Pancreas (tissue), 10 donors: ENCODE results near the gene SDK1. TPM values are rescaled to one million over a fixed set of nuclear protein-coding genes. Genes with fewer than 3 reads are reported as not detected.

Source experiments
- ATAC-seq, 4 donors: fragments of 200-7000 bp; cut with Tn5 transposase; one replicate each; pipeline versions ENCODE4 v1.8.0 to v1.9.1; 2020; ENCODE audit warnings: mild to moderate bottlenecking in 4 of 4, moderate library complexity in 4 of 4
- DNase-seq, 6 donors: peaks; one replicate each; pipeline ENCODE4 v3.0.0-alpha.2; 2020
- FAIRE-seq: peaks from 2 replicates; lab custom pipeline; 2012; peaks lifted over from hg19 to GRCh38; lab: Jason Lieb, UNC
- H3K27ac ChIP-seq, 4 donors: fragments of 200-600 bp; sonication (generic); 1 replicate in 3 of 4; 2 replicates in 1 of 4; pipeline versions ENCODE4 v1.5.0 to v1.8.0; 2020
- H3K27me3 ChIP-seq, 4 donors: fragments of 200-600 bp; one replicate each; pipeline ENCODE4 v1.8.0; 2021
- H3K36me3 ChIP-seq, 3 donors: fragments of 200-600 bp; sonication (generic) in 1 of 3; one replicate each; pipeline versions ENCODE4 v1.5.0 to v1.8.0; 2020 to 2021
- H3K4me1 ChIP-seq, 3 donors: fragments of 200-600 bp; one replicate each; pipeline ENCODE4 v1.8.0; 2021
- H3K4me3 ChIP-seq, 4 donors: fragments of 200-600 bp; sonication (generic) in 2 of 4; one replicate each; pipeline versions ENCODE4 v1.5.0 to v1.8.0; 2020 to 2021
- H3K9me3 ChIP-seq, 4 donors: fragments of 200-600 bp; one replicate each; pipeline ENCODE4 v1.8.0; 2021
- WGBS, 2 donors: extraction: QIAGEN DNeasy Blood & Tissue Kit; methylation state at CpG; one replicate each; pipeline ENCODE4 v1.1.7; 2013; 5-methylcytosine and 5-hydroxymethylcytosine counted together
- intact Hi-C, 3 donors: fragments of 100-400 bp; cut with DNase I; formaldehyde crosslinking; loops; one replicate each; pipeline versions ENCODE4 v1.11.1 to v1.14.2; 2022
- polyA plus RNA-seq, 2 donors: library from polyadenylated mRNA; stranded (reverse); fragments of 200-250 nt; gene quantifications; one replicate each; pipeline ENCODE4 v1.2.3, GENCODE V29; 2013
- total RNA-seq, 6 donors: library from RNA; stranded (reverse); fragmentation: NEBNext Ultra II Directional in 4 of 6; extraction: Animal tissue kit (Norgen Biotek cat#: 25700) in 4 of 6; gene quantifications; one replicate each; pipeline versions ENCODE4 v1.2.1 to v1.2.4, GENCODE V29; 2021 to 2023
- TF ChIP-seq, protein P1 (sequence below), 4 donors: fragments of 200-600 bp; sonication (generic) in 3 of 4; IDR thresholded peaks; one replicate each; pipeline versions ENCODE4 v1.5.0 to v1.8.0; 2021; ENCODE audit warnings: antibody characterized with exemption in 4 of 4
- donor health status: healthy with polysubstance abuse.
- donor health status: DM: no; HTN: no; CAD: no; lungs with moderate emphysema.
- donor health status: DM: no; HTN: no; CAD: no.
- donor health status: control.
- donor health status: control.
- donor health status: Bipolar disorder and iron deficiency.
- donor health status: DM: yes; HTN: yes; CAD: no.
- donor health status: DM: no; HTN: no; CAD: no.
- donor health status: DM: no; HTN: no; CAD: no.
- donor health status: DM: yes; HTN: yes; CAD: no.

Gene SDK1
- total and polyA plus RNA-seq, 8 donors: 10.8 to 30.8 (median 19.8) TPM

DNA sequence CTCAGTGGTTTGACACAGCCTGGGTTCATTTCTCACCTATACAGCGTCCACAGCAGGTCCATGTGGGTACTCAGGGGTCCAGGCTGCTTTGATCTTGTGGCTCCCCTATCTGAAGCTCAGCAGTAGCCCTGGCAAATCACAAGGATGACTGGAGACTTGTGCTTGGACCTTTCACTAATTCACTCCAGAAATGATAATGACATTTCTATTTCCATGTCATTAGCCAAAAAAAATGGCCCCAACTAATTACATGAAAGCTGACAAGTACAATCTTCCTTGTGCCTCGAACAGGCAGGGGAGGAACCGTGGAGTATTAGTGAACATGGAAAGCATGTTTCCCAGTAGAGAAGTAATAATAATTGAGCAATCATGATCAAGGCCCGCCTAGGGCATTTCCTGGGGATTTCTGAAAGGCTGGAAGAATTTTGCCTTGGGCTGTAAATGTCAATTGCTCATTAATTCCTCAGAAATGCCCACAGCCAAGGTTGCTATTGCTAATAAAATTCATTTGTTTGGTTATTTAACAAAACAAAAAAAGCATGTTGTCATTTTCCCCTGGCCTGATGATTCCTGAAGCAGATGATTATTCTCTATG is 586.1 kb downstream of the SDK1 start:
- FAIRE-seq (no peak), ATAC-seq (no peak), DNase-seq (no peak)
- intact Hi-C loops: no loop called here
- H3K4me1 ChIP-seq: no peaks in the 10 kb centered on the region
- H3K36me3 ChIP-seq: no peaks in the 10 kb centered on the region
- no peaks in the 10 kb centered on the region for H3K27me3 ChIP-seq
- 84 to 89% methylated on average over 4 of the region's 4 CpGs for WGBS, 2 donors
- TF ChIP-seq, protein P1, sequence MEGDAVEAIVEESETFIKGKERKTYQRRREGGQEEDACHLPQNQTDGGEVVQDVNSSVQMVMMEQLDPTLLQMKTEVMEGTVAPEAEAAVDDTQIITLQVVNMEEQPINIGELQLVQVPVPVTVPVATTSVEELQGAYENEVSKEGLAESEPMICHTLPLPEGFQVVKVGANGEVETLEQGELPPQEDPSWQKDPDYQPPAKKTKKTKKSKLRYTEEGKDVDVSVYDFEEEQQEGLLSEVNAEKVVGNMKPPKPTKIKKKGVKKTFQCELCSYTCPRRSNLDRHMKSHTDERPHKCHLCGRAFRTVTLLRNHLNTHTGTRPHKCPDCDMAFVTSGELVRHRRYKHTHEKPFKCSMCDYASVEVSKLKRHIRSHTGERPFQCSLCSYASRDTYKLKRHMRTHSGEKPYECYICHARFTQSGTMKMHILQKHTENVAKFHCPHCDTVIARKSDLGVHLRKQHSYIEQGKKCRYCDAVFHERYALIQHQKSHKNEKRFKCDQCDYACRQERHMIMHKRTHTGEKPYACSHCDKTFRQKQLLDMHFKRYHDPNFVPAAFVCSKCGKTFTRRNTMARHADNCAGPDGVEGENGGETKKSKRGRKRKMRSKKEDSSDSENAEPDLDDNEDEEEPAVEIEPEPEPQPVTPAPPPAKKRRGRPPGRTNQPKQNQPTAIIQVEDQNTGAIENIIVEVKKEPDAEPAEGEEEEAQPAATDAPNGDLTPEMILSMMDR (IDR thresholded peaks at IDR 0.05): no peak
- H3K4me3 ChIP-seq: no peak overlapping the region
- H3K27ac ChIP-seq: no peak overlapping the region
- H3K9me3 ChIP-seq: no peaks in the 10 kb centered on the region

DNA sequence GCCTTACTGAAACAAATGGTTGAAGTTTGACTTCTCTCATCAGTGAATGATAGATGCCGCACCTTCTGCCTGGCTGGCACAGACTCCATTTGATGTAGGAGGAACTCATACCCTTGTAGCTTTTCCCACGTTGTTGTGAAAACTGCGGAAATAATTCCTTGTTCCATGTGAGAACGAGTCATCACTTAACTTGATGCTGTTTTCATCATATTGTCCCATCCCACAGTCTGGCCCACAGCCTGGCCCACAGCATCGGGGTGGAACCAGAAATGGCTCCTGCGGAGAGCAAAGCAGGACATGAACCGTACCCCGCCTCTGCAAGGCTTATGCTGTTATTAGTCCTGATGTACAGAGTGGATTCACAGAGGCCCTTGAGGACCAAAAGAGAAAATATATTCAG is 587.0 kb downstream of the SDK1 start:
- 85 to 87% methylated on average over 8 of the region's 8 CpGs for WGBS, 2 donors
- no peaks in the 10 kb centered on the region for H3K27me3 ChIP-seq
- H3K27ac ChIP-seq: no peak overlapping the region
- intact Hi-C loops: no loop called here
- no peak overlapping the region for H3K4me3 ChIP-seq
- H3K4me1 ChIP-seq: no peaks in the 10 kb centered on the region
- H3K9me3 ChIP-seq: no peaks in the 10 kb centered on the region
- TF ChIP-seq, protein P1 (IDR thresholded peaks at IDR 0.05): no peak
- DNase-seq: no peak
- no peak for FAIRE-seq
- ATAC-seq: peak in 1 of 4 donors; percentile 24
- H3K36me3 ChIP-seq: no peaks in the 10 kb centered on the region

DNA sequence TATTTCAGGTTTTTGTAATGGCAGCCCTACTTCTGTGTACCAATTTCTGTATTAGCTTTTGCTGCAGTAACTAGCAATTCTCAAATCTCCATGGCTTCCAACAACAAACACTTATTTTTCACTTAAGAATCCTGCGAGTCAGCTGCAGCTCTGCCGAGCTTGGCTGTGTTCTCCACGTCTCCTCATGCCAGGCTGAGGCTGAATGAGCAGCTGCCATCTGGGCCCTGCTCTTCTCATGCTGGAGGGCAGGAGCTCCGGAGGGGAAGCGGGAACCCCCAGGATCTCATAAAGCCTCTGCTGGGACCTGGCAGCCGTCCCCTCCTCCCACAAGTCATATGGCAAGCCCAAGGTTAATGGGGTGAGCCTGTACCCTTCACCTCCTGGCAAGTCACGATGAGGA is 591.1 kb downstream of the SDK1 start:
- no peaks in the 10 kb centered on the region for H3K27me3 ChIP-seq
- H3K4me3 ChIP-seq: no peak overlapping the region
- intact Hi-C loops: loop anchor here in 1 of 3 donors (10.0 kb wide), 1 partner anchor 587 kb away; the partner anchor contains the start of gene SDK1
- H3K36me3 ChIP-seq: no peaks in the 10 kb centered on the region
- TF ChIP-seq, protein P1 (IDR thresholded peaks at IDR 0.05): no peak
- H3K27ac ChIP-seq: no peak overlapping the region
- H3K9me3 ChIP-seq: no peaks in the 10 kb centered on the region
- WGBS, 2 donors: 88 to 93% methylated on average over 7 of the region's 7 CpGs
- ATAC-seq: no peak
- no peaks in the 10 kb centered on the region for H3K4me1 ChIP-seq
- no peak for DNase-seq
- FAIRE-seq: no peak

DNA sequence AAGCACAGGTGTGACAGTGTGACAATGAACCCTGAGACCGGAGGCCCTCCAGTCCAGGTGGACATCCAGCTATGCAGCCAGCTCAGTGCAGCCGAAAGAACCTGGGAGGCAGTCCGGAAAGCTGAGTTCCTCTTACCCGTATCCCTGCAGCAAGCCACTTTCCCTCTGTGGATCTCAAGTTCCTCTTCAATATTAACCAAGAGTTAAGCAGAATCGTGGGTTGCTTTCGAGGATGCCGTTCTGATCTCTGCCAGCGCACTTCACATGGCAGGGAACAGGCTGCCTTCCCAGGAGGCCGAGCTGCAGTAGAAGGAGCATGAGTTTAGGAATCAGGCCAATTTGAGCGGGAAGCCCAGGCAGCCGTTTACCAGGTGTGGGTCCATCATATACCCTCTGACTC is 591.6 kb downstream of the SDK1 start:
- TF ChIP-seq, protein P1 (IDR thresholded peaks at IDR 0.05): no peak
- Histone ChIP-seq H3K4me1 (no peaks in the 10 kb centered on the region), H3K27ac (no peak overlapping the region), H3K36me3 (no peaks in the 10 kb centered on the region), H3K9me3 (no peaks in the 10 kb centered on the region), H3K4me3 (no peak overlapping the region), H3K27me3 (no peaks in the 10 kb centered on the region)
- no peak for ATAC-seq
- no peak for DNase-seq
- intact Hi-C loops: loop anchor here in 1 of 3 donors (10.0 kb wide), 1 partner anchor 588 kb away; the partner anchor contains the start of gene SDK1
- no peak for FAIRE-seq
- WGBS, 2 donors: 77 to 87% methylated on average over 11 of the region's 11 CpGs

DNA sequence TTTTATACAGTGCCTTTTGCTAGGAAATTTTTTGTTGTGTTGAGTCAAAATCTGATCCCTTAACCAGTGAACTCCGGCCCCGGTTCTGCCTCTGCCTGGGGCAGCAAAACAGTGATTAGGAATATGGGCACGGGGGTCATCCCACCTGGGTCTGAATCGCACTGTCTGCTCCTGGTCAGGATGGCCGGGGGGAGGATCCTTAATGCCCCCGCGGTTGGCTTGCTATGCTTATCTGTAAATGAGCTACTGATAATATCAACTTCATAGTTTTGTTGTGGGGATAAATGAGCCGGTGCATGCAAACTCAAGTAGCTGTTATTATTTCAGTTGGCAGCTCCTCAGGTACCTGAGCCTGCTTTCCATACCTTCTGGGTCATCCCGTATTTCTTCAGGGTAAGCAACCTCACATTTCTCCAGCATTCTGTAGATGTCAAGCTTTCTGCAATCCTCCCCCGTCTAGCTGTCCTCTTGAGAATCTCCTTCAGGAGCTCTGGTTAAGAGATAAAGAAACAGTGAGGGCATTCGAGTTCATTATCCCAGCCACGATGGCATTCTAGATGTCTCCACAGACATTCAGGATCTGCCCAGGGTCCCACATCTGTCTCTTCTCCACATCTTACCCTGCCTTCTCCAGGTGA is 592.2 kb downstream of the SDK1 start:
- DNase-seq (no peak), ATAC-seq (no peak), FAIRE-seq (no peak)
- no peaks in the 10 kb centered on the region for H3K36me3 ChIP-seq
- no peaks in the 10 kb centered on the region for H3K27me3 ChIP-seq
- H3K27ac ChIP-seq: no peak overlapping the region
- no peaks in the 10 kb centered on the region for H3K9me3 ChIP-seq
- intact Hi-C loops: loop anchor here in 1 of 3 donors (10.0 kb wide), 1 partner anchor 588 kb away; the partner anchor contains the start of gene SDK1
- no peaks in the 10 kb centered on the region for H3K4me1 ChIP-seq
- TF ChIP-seq, protein P1 (IDR thresholded peaks at IDR 0.05): no peak
- H3K4me3 ChIP-seq: no peak overlapping the region
- WGBS, 2 donors: 85 to 88% methylated on average over 12 of the region's 12 CpGs
